GM23338 (cell line): Measurements from ENCODE around the gene UPK1A.

Experiments used
- EZH2 ChIP-seq: fragments of 200-600 bp; sonication (generic); IDR thresholded peaks from one replicate; pipeline ENCODE4 v1.8.0; 2017; ENCODE audit warnings: antibody characterized with exemption, mild to moderate bottlenecking, low read depth; ENCODE audit not compliant: unreplicated experiment
- POLR2AphosphoS5 ChIP-seq: IDR thresholded peaks from 2 replicates; pipeline ENCODE4 v1.6.1; 2016; ENCODE audit warnings: antibody characterized with exemption, low read depth
- TF ChIP-seq, protein P1 (sequence below), 2 experiments: fragments of 200-600 bp in 1 of 2; sonication (generic) in 1 of 2; conservative IDR thresholded peaks; 2 replicates each; pipeline versions ENCODE4 v1.5.1 to v1.6.1; 2016 to 2017; ENCODE audit warnings: antibody characterized with exemption in 2 of 2, low read depth in 2 of 2, mild to moderate bottlenecking in 2 of 2, moderate library complexity in 1 of 2

- TF ChIP-seq, protein P1, sequence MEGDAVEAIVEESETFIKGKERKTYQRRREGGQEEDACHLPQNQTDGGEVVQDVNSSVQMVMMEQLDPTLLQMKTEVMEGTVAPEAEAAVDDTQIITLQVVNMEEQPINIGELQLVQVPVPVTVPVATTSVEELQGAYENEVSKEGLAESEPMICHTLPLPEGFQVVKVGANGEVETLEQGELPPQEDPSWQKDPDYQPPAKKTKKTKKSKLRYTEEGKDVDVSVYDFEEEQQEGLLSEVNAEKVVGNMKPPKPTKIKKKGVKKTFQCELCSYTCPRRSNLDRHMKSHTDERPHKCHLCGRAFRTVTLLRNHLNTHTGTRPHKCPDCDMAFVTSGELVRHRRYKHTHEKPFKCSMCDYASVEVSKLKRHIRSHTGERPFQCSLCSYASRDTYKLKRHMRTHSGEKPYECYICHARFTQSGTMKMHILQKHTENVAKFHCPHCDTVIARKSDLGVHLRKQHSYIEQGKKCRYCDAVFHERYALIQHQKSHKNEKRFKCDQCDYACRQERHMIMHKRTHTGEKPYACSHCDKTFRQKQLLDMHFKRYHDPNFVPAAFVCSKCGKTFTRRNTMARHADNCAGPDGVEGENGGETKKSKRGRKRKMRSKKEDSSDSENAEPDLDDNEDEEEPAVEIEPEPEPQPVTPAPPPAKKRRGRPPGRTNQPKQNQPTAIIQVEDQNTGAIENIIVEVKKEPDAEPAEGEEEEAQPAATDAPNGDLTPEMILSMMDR (conservative IDR thresholded peaks at IDR 0.05; ENCODE audit: low read depth in 2 of 2) = no peak
- no peak for TF ChIP-seq EZH2
- TF ChIP-seq POLR2AphosphoS5 = peak; percentile 88
These were observed 22.8 kb upstream of the UPK1A start for GRCh38 chr19:35643255-35644205.
